Measurements from ENCODE around the gene IFNL4. TPM values are rescaled to one million over a fixed set of nuclear protein-coding genes. Genes with fewer than 3 reads are reported as not detected.

Gene IFNL4
- total and polyA plus RNA-seq, 2 of the 4 experiments (the other 2 are of a cell fraction), result not detected

GRCh38 chr19:39252458-39252857, 3.8 kb upstream of the IFNL4 start:
- ATAC-seq (ENCODE audit: low read depth) (no peak), DNase-seq (no peak)
- Histone ChIP-seq H4K8ac (ENCODE audit: low read depth in 2 of 2, low read length in 2 of 2) (no peak overlapping the region), H3K4me3 (ENCODE audit: insufficient read depth, low read depth, low read length) (no peak overlapping the region), H3K27ac (ENCODE audit: insufficient read depth, low read length) (no peak overlapping the region), H3K18ac (ENCODE audit: low read depth, low read length) (no peak overlapping the region), H3K4me2 (ENCODE audit: low read depth, low read length) (no peak overlapping the region), H3K4me1 (ENCODE audit: control insufficient read depth, insufficient read depth, low read length) (no peaks in the 10 kb centered on the region), H4K91ac (ENCODE audit: insufficient read depth, low read depth, low read length) (no peak overlapping the region), H3K4ac (ENCODE audit: low read depth, low read length) (no peak overlapping the region), H3K27me3 (ENCODE audit: control insufficient read depth, insufficient read depth, low read length) (peaks cover 53% of the 10 kb centered on the region), H2BK20ac (ENCODE audit: low read depth, low read length) (no peak overlapping the region), H2AFZ (replicated peaks; ENCODE audit: low read length, poor library complexity) (no peak overlapping the region), H3K79me1 (ENCODE audit: low read depth in 1 of 2, low read length in 2 of 2) (no peaks in the 10 kb centered on the region), H3K9me3 (ENCODE audit: control insufficient read depth, insufficient read depth, low read length) (no peaks in the 10 kb centered on the region), H2AK5ac (ENCODE audit: low read depth, low read length) (no peak overlapping the region), H2BK15ac (ENCODE audit: low read depth, low read length) (no peak overlapping the region), H3K23ac (ENCODE audit: low read depth, low read length) (no peak overlapping the region), H4K20me1 (ENCODE audit: insufficient read depth, low read length) (no peaks in the 10 kb centered on the region), H3K56ac (ENCODE audit: extremely low read depth, insufficient read depth, low read length) (no peak overlapping the region), H3K14ac (replicated peaks; ENCODE audit: low read depth, low read length) (no peak overlapping the region), H3K9me1 (ENCODE audit: insufficient read depth, low read length) (no peaks in the 10 kb centered on the region), H2BK120ac (ENCODE audit: low read depth, low read length) (no peak overlapping the region), H2BK5ac (ENCODE audit: low read depth, low read length, poor library complexity, severe bottlenecking) (no peak overlapping the region), H4K5ac (ENCODE audit: low read depth, low read length) (no peak overlapping the region), H3K9ac (ENCODE audit: low read depth, low read length) (no peak overlapping the region), H3K36me3 (ENCODE audit: control insufficient read depth, insufficient read depth, low read length) (no peaks in the 10 kb centered on the region), H2AK9ac (replicated peaks; ENCODE audit: low read depth, low read length, poor library complexity) (no peak overlapping the region)
- TF ChIP-seq USF2 (IDR thresholded peaks at IDR 0.05; ENCODE audit: low read depth, low read length) (no peak), RCOR1 (IDR thresholded peaks at IDR 0.05; ENCODE audit: insufficient replicate concordance, low read length) (no peak), CHD1 (IDR thresholded peaks at IDR 0.05; ENCODE audit: low read depth, low read length) (no peak), CEBPB (IDR thresholded peaks at IDR 0.05; ENCODE audit: low read depth, low read length) (no peak), MAZ (IDR thresholded peaks at IDR 0.05; ENCODE audit: borderline replicate concordance, low read depth, low read length) (no peak), MXI1 (IDR thresholded peaks at IDR 0.05; ENCODE audit: borderline replicate concordance, low read depth, low read length) (no peak), RFX5 (IDR thresholded peaks at IDR 0.05; ENCODE audit: low read depth, low read length) (no peak), FOS (IDR thresholded peaks at IDR 0.05; ENCODE audit: low read depth, low read length) (no peak), RAD21 (IDR thresholded peaks at IDR 0.05; ENCODE audit: low read length) (no peak), NFE2L2 (IDR thresholded peaks at IDR 0.05; ENCODE audit: low read depth, low read length) (no peak), CTCF (conservative IDR thresholded peaks at IDR 0.05; ENCODE audit: low read depth, low read length) (no peak)
- intact Hi-C loops (cut with micrococcal nuclease), result no loop called here
- ChIA-PET CTCF (no interaction called here), POLR2A (ENCODE audit: unreplicated experiment) (no interaction called here)
- in situ Hi-C loops (cut with MboI; ENCODE audit: low sequenced_read_pairs), result no loop called here
- no CpG with 5 or more reads among the region's 3 CpGs for WGBS, 2 experiments (ENCODE audit: extremely low coverage in 2 of 2, insufficient read length in 1 of 2)
- no TSS peak for BruUV-seq (replicated peaks)
- dilution Hi-C loops (cut with HindIII; ENCODE audit: low sequenced_read_pairs, unreplicated experiment), result no loop called here

Measured in IMR-90 (cell line).